ENCODE measurements around the gene ZBTB42. TPM values are rescaled to one million over a fixed set of nuclear protein-coding genes. Genes with fewer than 3 reads are reported as not detected.
A peak's percentile ranks its signal among the peaks of the same experiment; 100 is the strongest.
"Not testable (repeated sequence)": the region's sequence is repeated elsewhere in the genome, so short reads cannot be mapped to it uniquely, and the experiment has no call there.

The ZBTB42 gene
- total RNA-seq, 4 donors from 2014 or later, result 5.9 to 24.3 (median 11.7) TPM

DNA sequence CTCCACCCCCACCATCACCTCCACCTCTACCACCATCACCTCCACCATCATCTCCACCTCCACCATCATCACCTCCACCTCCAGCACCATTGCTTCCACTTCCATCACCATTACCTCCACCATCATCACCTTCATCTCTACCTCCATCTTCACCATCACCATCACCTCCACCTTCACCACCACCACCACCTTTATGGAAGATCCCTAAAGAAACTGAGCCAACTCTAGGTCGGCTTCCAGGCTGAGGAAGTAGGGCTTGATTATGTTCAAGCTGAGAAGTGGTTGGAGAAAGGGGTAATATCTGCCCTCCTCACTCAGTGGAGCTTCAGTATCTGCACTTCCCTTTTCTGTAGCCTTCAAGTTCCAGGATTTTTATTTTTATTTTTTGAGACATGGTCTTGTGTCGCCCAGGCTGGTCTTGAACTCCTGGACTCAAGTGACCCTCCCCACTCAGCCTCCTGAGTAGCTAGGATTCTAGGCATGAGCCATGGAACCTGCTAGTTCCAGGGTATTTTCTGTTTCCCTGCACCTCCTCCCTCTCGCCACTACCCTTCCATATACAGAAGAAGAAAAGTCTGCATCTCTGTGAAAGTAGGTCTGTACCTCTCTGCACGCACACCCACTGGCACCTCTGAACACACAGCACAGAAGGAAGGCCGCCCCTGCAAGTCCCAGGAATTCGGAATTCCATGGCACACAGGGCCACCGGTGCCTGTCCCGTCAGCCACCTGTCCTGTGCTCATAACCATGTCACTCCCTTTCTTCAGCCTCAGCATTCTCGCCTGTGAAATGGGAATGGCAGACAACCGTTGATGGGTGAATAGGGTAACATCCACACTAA is 5.9 kb downstream of the ZBTB42 start:
- in situ Hi-C loops (cut with MboI; ENCODE audit: low pct_ligation_motif_present in 1 of 4, low pct_unique_long_range_greater_than_20kb in 1 of 4, low sequenced_read_pairs in 3 of 4) (no loop called here), intact Hi-C loops (cut with DNase I; ENCODE audit: low total_unique reads) (no loop called here)
- no peak overlapping the region for H3K27ac ChIP-seq
- H3K27me3 ChIP-seq, result no peaks in the 10 kb centered on the region
- DNase-seq, result no peak
- no peak overlapping the region for H3K4me3 ChIP-seq
- H3K4me1 ChIP-seq, result peaks cover 3 to 8% (median 3%) of the 10 kb centered on the region in 4 donors
- 87% methylated on average over 10 of the region's 10 CpGs; no CpG with 5 or more reads in 1 of the 2 donors for WGBS, 2 donors (ENCODE audit: low coverage in 1 of 2)
- H3K9me3 ChIP-seq, result no peaks in the 10 kb centered on the region
- no peak for TF ChIP-seq POLR2A (IDR thresholded peaks at IDR 0.05)
- no peak for TF ChIP-seq EP300 (IDR thresholded peaks at IDR 0.05; ENCODE audit: low read depth)
- TF ChIP-seq POLR2AphosphoS5 (IDR thresholded peaks at IDR 0.05), result no peak
- TF ChIP-seq, protein P1, sequence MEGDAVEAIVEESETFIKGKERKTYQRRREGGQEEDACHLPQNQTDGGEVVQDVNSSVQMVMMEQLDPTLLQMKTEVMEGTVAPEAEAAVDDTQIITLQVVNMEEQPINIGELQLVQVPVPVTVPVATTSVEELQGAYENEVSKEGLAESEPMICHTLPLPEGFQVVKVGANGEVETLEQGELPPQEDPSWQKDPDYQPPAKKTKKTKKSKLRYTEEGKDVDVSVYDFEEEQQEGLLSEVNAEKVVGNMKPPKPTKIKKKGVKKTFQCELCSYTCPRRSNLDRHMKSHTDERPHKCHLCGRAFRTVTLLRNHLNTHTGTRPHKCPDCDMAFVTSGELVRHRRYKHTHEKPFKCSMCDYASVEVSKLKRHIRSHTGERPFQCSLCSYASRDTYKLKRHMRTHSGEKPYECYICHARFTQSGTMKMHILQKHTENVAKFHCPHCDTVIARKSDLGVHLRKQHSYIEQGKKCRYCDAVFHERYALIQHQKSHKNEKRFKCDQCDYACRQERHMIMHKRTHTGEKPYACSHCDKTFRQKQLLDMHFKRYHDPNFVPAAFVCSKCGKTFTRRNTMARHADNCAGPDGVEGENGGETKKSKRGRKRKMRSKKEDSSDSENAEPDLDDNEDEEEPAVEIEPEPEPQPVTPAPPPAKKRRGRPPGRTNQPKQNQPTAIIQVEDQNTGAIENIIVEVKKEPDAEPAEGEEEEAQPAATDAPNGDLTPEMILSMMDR (IDR thresholded peaks at IDR 0.05), result no peak
- no peaks in the 10 kb centered on the region for H3K36me3 ChIP-seq

DNA sequence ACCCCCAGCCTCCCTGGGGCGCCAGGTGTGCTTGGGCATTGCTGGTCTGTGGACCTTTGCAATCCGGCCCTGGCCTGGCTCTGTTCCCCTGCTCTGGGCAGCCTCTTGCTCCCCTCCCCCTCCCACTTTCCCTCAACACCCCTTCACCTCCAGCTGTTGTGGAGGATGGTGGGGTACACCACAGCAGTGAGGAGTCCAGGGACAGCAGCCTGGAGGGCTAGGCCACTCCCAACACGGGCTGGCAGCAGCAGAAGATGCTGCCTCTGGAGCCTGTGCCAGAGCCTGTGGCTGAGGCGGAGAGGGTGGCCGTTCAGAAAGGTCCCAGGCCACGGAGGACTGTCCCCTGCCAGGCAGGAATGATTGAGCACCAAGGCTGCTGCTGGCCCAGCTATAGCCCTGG is 7.6 kb downstream of the ZBTB42 start:
- no peaks in the 10 kb centered on the region for H3K36me3 ChIP-seq
- no peak overlapping the region for H3K4me3 ChIP-seq
- DNase-seq, result no peak
- no peaks in the 10 kb centered on the region for H3K4me1 ChIP-seq
- in situ Hi-C loops (cut with MboI; ENCODE audit: low pct_ligation_motif_present in 1 of 4, low pct_unique_long_range_greater_than_20kb in 1 of 4, low sequenced_read_pairs in 3 of 4) (no loop called here), intact Hi-C loops (cut with DNase I; ENCODE audit: low total_unique reads) (no loop called here)
- 86% methylated on average over 6 of the region's 6 CpGs; no CpG with 5 or more reads in 1 of the 2 donors for WGBS, 2 donors (ENCODE audit: low coverage in 1 of 2)
- TF ChIP-seq EP300 (IDR thresholded peaks at IDR 0.05; ENCODE audit: low read depth) (no peak), POLR2AphosphoS5 (IDR thresholded peaks at IDR 0.05) (no peak), POLR2A (IDR thresholded peaks at IDR 0.05) (no peak)
- TF ChIP-seq, protein P1 (IDR thresholded peaks at IDR 0.05), result no peak
- no peaks in the 10 kb centered on the region for H3K27me3 ChIP-seq
- no peak overlapping the region for H3K27ac ChIP-seq
- H3K9me3 ChIP-seq, result no peaks in the 10 kb centered on the region

DNA sequence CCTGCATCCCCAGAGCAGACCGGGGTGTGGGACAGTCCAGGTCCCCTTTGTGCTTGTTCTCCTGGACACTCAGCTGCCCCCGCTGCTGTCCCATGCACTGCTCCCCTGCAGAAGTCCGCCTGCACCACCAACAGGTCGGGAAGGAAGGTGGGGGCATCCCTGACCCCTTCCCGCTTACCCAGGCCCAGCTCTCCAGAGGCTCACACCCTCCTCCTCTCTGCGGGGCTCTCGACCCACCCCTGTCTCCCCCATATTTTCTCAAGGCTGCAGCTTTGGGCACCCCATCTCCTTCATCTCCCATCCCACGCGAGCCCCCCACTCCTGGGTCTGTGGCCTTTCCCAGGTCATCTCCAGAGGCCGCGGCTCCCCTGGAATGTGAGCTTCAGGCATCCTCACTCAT is 9.4 kb downstream of the ZBTB42 start:
- H3K27ac ChIP-seq, result no peak overlapping the region
- WGBS, 2 donors (ENCODE audit: low coverage in 1 of 2), result 94 to 95% methylated on average over 4 to 11 of the region's 11 CpGs
- in situ Hi-C loops (cut with MboI; ENCODE audit: low pct_ligation_motif_present in 1 of 4, low pct_unique_long_range_greater_than_20kb in 1 of 4, low sequenced_read_pairs in 3 of 4) (no loop called here), intact Hi-C loops (cut with DNase I; ENCODE audit: low total_unique reads) (no loop called here)
- no peak for DNase-seq
- H3K27me3 ChIP-seq, result no peaks in the 10 kb centered on the region
- no peak overlapping the region for H3K4me3 ChIP-seq
- peaks cover 8 to 11% (median 9%) of the 10 kb centered on the region in 4 donors for H3K4me1 ChIP-seq
- no peaks in the 10 kb centered on the region for H3K36me3 ChIP-seq
- TF ChIP-seq, protein P1 (IDR thresholded peaks at IDR 0.05), result no peak
- TF ChIP-seq POLR2A (IDR thresholded peaks at IDR 0.05) (no peak), POLR2AphosphoS5 (IDR thresholded peaks at IDR 0.05) (no peak), EP300 (IDR thresholded peaks at IDR 0.05; ENCODE audit: low read depth) (no peak)
- H3K9me3 ChIP-seq, result no peaks in the 10 kb centered on the region

DNA sequence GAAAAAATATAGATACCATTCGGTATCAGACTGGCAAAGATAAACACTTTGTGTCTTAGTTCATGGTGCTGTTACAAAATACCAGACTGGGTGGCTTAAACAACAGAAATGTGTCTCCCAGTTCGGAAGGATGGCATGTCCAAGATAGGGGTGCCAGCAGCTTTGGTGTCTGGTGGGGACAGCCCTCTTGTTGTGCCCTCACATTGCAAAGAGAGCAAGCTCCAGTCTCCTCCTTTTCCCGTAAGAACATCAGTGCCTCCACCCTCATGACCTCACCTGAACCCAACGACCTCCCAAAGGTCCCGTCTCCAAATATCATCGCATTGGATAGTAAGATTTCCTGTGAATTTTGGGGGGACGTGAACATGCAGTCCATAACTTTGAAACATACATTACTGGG is 12.4 kb downstream of the ZBTB42 start:
- H3K4me1 ChIP-seq, result peaks cover 15 to 27% (median 18%) of the 10 kb centered on the region in 4 donors
- TF ChIP-seq, protein P1 (IDR thresholded peaks at IDR 0.05), result no peak
- TF ChIP-seq EP300 (IDR thresholded peaks at IDR 0.05; ENCODE audit: low read depth), result no peak
- no peak for TF ChIP-seq POLR2A (IDR thresholded peaks at IDR 0.05)
- no peak for TF ChIP-seq POLR2AphosphoS5 (IDR thresholded peaks at IDR 0.05)
- H3K27me3 ChIP-seq, result no peaks in the 10 kb centered on the region
- intact Hi-C loops (cut with DNase I; ENCODE audit: low total_unique reads) (no loop called here), in situ Hi-C loops (cut with MboI; ENCODE audit: low pct_ligation_motif_present in 1 of 4, low pct_unique_long_range_greater_than_20kb in 1 of 4, low sequenced_read_pairs in 3 of 4) (no loop called here)
- WGBS, 2 donors (ENCODE audit: low coverage in 1 of 2), result 80 to 92% methylated on average over 1 to 7 of the region's 7 CpGs
- no peaks in the 10 kb centered on the region for H3K36me3 ChIP-seq
- no peaks in the 10 kb centered on the region for H3K9me3 ChIP-seq
- H3K4me3 ChIP-seq, result no peak overlapping the region
- no peak overlapping the region for H3K27ac ChIP-seq
- no peak for DNase-seq

DNA sequence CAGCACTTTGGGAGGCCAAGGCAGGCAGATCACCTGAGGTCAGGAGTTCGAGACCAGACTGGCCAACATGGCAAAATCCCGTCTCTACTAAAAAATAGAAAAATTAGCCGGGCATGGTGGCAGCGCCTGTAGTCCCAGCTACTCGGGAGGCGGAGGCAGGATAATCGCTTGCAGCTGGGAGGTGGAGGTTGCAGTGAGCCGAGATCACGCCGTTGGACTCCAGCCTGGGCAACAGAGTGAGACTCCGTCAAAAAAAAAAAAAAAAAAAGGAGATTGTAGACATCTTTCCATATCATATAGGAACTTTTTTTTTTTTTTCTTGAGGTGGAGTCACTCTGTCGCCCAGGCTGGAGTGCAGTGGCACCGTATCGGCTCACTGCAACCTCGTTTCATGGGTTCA is 13.8 kb downstream of the ZBTB42 start:
- DNase-seq; H3K27me3 ChIP-seq; H3K36me3 ChIP-seq; intact Hi-C loops (cut with DNase I; ENCODE audit: low total_unique reads); H3K9me3 ChIP-seq; in situ Hi-C loops (cut with MboI; ENCODE audit: low pct_ligation_motif_present in 1 of 4, low pct_unique_long_range_greater_than_20kb in 1 of 4, low sequenced_read_pairs in 3 of 4): not testable (repeated sequence)
- Histone ChIP-seq H3K4me3 (peak overlapping the region in 2 of 4 donors; percentile 78 to 82), H3K27ac (peak overlapping the region; percentile 95 to 97 (median 96)), H3K4me1 (peaks cover 15 to 27% (median 18%) of the 10 kb centered on the region in 4 donors)
- WGBS, 2 donors (ENCODE audit: low coverage in 1 of 2), result 79 to 92% methylated on average over 15 of the region's 15 CpGs

Data from transverse colon (tissue), 4 donors.